Measurements from ENCODE around the gene C1orf35.

C1orf35 gene

GRCh38 chr1:228094432-228095016 is 8.6 kb downstream of the C1orf35 start:
- DNase-seq (ENCODE audit: low read depth in 2 of 2) = no peak

- DNase-seq (ENCODE audit: low read depth in 2 of 2) = no peak
Observed at GRCh38 chr1:228093050-228093906, 9.8 kb downstream of the C1orf35 start.

- no peak for DNase-seq (ENCODE audit: low read depth in 2 of 2)
Observed at GRCh38 chr1:228092342-228093049, 10.6 kb downstream of the C1orf35 start.

- no peak for DNase-seq (ENCODE audit: low read depth in 2 of 2)
Observed at GRCh38 chr1:228091084-228091483, 12.0 kb downstream of the C1orf35 start.

GRCh38 chr1:228090613-228091081 is 12.5 kb downstream of the C1orf35 start:
- DNase-seq (ENCODE audit: low read depth in 2 of 2) = no peak

GRCh38 chr1:228089519-228090380 is 13.4 kb downstream of the C1orf35 start:
- DNase-seq (ENCODE audit: low read depth in 2 of 2) = no peak

- DNase-seq (ENCODE audit: low read depth in 2 of 2) = no peak
Observed at GRCh38 chr1:228088586-228089498, 14.3 kb downstream of the C1orf35 start.

GRCh38 chr1:228087771-228088251 is 15.3 kb downstream of the C1orf35 start:
- no peak for DNase-seq (ENCODE audit: low read depth in 2 of 2)

GRCh38 chr1:228085287-228085951 is 17.7 kb downstream of the C1orf35 start:
- DNase-seq (ENCODE audit: low read depth in 2 of 2) = no peak

GRCh38 chr1:228084797-228085196 is 18.3 kb downstream of the C1orf35 start:
- no peak for DNase-seq (ENCODE audit: low read depth in 2 of 2)

GRCh38 chr1:228084325-228084724 is 18.8 kb downstream of the C1orf35 start:
- no peak for DNase-seq (ENCODE audit: low read depth in 2 of 2)

GRCh38 chr1:228083871-228084278 is 19.2 kb downstream of the C1orf35 start:
- no peak for DNase-seq (ENCODE audit: low read depth in 2 of 2)

GRCh38 chr1:228082918-228083870 is 19.9 kb downstream of the C1orf35 start:
- no peak for DNase-seq (ENCODE audit: low read depth in 2 of 2)

- peak; percentile 89 to 90 for DNase-seq (ENCODE audit: low read depth in 2 of 2)
Observed at GRCh38 chr1:228082214-228082917, 20.8 kb downstream of the C1orf35 start, which contains the start of gene ARF1. TSS of gene ARF1 (plus strand) at chr1:228082708. CDS start at chr1:228097115, 14,407 bp downstream.

GRCh38 chr1:228081578-228082213 is 21.4 kb downstream of the C1orf35 start:
- no peak for DNase-seq (ENCODE audit: low read depth in 2 of 2)

- no peak for DNase-seq (ENCODE audit: low read depth in 2 of 2)
Observed at GRCh38 chr1:228081144-228081543, 22.0 kb downstream of the C1orf35 start.

GRCh38 chr1:228079601-228080263 is 23.4 kb downstream of the C1orf35 start:
- no peak for DNase-seq (ENCODE audit: low read depth in 2 of 2)
